Activated CD4-positive, alpha-beta T cell treated with anti-CD3 and anti-CD28 coated beads, Interleukin-2, amount 50 U/mL, for 4 hours (primary cell): ENCODE results near the gene FAM221A.
"Not testable (repeated sequence)": the region's sequence is repeated elsewhere in the genome, so short reads cannot be mapped to it uniquely, and the experiment has no call there.

ENCODE experiments used
- DNase-seq, 2 experiments: peaks; one replicate each; pipeline ENCODE4 v3.0.0-alpha.2; 2020

The FAM221A gene

GRCh38 chr7:23679898-23680413 is at the start of gene FAM221A:
Gene FAM221A, plus strand, starts transcription at chr7:23680199. Its CDS starts 20 bp downstream, at chr7:23680219.
- DNase-seq: peak; percentile 73 to 75

DNA sequence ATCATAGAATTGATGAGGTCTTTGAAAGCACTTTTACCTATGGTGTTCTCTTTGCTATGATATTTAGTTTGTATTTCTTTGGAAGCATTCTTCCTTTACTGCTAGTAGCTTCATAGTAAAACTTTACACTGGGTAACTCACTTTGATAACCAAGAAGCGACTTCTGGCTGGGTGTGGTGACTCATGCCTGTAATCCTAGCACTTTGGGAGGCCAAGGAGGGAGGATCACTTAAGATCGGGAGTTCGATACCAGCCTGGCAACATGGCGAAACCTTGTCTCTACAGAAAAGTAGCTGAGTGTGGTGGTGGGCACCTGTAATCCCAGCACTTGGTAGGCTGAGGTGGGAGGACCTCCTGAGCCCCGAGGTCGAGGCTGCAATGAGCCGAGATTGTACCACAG is 46.6 kb upstream of the FAM221A start:
- DNase-seq: no peak

GRCh38 chr7:23645822-23646221 is 34.2 kb upstream of the FAM221A start:
- no peak for DNase-seq

DNA sequence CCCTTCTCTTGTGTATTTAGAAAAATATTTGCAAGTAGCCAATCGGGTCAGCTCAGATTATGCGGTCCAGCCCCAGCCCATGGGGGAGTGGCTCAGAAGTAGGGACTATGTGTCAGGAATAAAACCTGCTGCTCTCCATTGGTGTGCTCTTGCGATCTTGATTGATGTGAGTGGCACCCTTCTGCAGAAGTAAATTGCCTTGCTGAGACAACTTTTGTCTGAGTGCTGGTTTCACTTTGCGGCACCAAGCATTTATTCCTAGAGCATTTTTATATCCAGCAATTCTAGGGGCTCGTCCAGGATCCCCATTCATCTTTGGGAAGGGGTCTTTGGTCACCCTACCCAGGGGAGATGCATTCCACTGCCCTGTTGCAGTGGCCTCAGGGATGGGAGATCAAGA is 26.1 kb upstream of the FAM221A start:
- no peak for DNase-seq

DNA sequence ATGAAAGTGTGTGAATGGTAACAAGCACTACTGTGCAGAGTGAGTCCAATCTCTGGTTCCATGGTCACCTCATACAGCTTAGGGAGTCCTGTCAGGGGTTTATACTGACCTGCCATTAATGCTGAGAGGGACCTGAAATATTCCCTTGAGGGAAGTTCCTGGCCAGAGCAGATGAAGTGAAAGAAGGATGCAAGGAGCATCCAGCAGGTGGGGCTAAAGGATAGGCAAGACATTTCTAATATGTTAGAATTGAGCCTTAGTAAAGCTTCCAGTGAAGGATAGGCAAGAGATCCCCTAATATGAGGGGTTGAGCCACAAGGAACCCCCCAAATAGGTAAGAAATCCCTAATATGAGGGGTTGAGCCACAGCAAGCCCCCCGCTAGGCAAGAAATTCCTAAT is 25.5 kb upstream of the FAM221A start:
- DNase-seq: no peak

GRCh38 chr7:23655433-23655832 is 24.6 kb upstream of the FAM221A start:
- DNase-seq: no peak

DNA sequence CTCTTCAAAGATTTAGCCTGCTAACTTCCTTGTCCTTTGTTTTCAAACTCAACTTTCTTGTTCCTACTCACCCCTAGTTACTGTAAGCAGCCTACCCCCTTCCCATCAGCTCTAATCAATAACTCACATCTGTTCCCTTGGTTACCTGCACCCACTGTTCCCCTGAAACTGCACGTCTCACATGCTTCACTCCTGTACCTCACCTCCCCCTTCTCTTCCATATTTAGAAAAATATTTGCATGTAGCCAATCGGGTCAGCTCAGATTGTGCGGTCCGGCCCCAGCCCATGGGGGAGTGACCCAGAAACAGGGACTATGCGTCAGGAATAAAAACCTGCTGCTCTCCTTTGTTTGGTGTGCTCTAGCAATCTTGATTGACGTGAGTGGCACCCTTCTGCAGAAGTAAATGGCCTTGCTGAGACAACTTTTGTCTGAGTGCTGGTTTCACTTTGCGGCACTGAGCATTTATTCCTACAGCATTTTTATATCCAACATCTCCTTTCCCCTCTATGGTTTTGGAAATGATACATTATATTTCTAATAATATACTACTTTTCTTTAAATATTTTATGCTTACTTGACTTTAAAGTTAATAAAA is 21.1 kb upstream of the FAM221A start:
- DNase-seq: no peak

GRCh38 chr7:23661385-23661784 is 18.6 kb upstream of the FAM221A start:
- no peak for DNase-seq

DNA sequence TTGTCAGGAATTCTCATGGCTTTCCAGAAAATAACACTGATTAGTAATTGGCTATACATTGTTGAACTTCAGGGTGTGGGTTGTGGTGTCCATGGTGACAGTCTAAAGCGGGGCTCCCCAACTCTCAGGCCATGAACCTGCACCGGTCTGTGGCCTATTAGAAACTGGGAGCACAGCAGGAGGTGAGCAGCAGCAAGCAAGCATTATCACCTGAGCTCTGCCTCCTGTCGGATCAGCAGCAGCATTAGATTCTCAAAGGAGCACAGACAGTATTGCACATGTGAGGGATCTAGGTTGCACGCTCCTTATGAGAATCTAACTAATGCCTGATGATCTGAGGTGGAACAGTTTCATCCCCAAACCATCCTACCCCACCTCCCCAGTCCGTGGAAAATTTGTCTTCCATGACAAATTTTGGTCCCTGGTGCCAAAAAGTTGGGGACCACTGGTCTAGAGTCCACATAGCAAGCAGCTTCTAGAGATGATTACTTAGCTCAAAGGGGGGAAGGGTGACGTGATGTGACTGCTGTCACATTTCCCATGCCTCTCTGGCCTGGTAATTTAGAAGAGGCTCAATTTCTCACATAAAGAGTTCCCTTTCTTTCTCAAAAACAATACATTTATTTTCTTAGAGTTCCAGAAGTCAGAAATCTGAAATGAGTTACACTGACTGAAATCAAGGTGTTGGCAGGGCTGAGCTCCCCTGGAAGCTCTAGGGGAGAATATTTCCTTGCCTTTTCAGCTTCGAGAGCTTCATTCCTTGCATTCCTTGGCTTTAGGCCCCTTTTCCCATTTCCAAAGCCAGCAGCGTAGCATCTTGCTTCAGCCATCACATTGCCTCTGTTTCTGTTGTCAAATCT is 17.6 kb upstream of the FAM221A start:
- DNase-seq: no peak

GRCh38 chr7:23662984-23663313 is 17.1 kb upstream of the FAM221A start:
- no peak for DNase-seq

GRCh38 chr7:23664122-23664521 is 15.9 kb upstream of the FAM221A start:
- DNase-seq: no peak

DNA sequence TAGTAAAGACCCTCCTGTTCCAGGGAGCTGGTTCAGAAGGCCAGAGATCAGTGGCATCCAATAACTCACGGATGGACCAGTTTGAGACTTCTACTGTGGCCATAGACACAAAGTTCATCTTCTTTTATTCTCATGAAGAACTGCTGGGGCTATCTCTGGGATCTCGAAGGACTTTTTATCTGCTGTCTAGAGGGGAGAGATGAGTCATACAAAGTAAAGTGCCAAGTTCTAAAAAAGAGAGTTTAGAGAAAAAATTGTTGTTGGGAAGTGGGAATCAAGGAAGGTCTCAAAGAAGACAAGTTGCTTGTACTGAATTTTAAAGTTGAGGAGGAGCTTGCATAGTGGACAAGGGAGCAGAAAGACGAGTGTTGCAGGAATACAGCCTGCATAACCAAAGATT is 8.0 kb upstream of the FAM221A start:
- no peak for DNase-seq

- peak; percentile 17 to 35 for DNase-seq
These were observed 711 bp downstream of the FAM221A start for GRCh38 chr7:23680414-23681405.

DNA sequence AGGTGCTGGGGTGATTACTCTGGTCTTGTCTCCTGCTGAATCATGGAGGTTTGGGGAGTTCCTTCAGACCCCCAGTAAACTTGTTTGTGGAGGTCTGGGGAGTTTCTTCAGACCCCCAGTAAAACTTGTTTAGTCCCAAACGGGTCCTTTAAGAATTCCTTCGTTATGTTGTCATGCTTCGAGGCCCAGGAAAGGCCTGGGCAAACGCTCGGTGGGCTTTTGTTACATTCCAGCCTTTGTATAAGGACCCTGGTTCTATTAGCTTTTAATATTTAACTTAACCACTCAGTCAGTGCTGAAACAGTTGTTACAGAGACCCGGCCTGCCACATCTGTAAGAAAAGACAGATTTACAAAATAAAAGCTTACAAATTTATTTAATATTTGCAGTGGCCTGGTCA is 4.0 kb downstream of the FAM221A start:
- DNase-seq: not testable (repeated sequence)

- DNase-seq: no peak
These were observed 5.7 kb downstream of the FAM221A start for GRCh38 chr7:23685731-23686130.

- no peak for DNase-seq
These were observed 7.0 kb downstream of the FAM221A start for GRCh38 chr7:23687011-23687410.

GRCh38 chr7:23689165-23689564 is 9.2 kb downstream of the FAM221A start:
- DNase-seq: no peak

DNA sequence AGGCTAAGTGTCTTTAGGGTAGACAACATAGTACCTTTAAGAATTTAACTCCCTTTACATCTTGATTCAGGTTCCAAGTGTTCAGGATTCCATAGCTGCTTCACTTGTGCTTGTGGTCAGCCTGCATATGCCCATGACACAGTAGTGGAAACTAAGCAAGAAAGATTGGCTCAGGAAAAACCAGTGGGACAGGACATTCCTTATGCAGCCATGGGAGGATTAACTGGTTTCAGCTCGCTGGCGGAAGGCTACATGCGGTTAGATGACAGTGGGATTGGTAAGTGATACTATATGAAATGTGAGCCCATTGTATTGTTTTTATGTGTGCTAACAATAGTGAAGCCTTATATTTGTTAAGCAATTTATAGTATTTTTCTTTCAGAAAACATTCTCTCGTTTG is 11.3 kb downstream of the FAM221A start:
- DNase-seq: no peak

- DNase-seq: no peak
These were observed 13.2 kb downstream of the FAM221A start for GRCh38 chr7:23693224-23693623.

DNA sequence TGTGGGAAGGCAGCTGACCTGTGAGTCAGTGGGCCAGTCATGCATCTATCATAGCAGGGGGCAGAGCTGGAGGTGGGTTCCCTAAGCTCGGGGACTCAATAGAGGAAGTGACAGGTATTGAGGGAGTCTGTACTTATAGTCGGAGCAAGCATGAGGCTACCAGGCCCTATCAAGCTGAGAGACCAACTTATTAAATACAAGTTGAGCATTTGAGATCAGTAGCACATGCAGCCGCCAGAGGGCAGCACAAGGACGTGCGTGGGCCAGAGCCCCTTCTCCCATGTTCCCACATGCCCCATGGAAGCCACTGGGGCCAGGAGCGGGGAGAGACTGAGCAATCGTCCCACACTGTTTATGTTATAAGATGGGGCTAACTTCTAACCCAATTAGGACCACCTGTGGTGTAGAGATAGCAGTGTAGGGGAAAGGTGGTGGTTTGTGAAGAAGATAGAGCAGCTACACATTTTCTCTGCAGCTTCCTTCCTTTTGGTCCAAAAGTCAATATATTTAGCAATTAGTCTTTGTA is 17.0 kb downstream of the FAM221A start:
- peak; percentile 37 for DNase-seq

- no peak for DNase-seq
These were observed 18.8 kb downstream of the FAM221A start for GRCh38 chr7:23698822-23699221.

DNA sequence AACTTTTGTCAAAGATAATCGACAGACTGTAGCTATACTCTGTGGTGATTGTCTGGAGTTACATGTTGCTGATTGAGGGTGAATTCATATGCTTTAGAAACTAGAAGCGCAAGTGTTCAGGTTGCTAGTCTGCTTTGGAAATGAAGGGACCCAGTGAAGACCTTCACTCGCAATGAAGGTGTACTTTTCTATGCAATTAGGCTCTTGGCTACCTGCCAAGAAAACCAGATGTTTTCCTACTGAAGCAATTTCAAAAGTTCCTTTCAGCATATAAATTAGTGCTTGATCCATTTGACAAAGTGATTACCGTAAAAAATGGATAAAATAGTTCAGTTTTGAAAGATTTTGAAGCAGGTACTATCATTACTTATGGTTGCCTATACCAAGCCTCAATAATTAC is 20.0 kb downstream of the FAM221A start:
- DNase-seq: no peak
